GM19193 (cell line): ENCODE measurements around the gene VKORC1.

Experiments used
- POLR2A ChIP-seq: IDR thresholded peaks from 4 replicates; pipeline ENCODE4 v1.6.1; 2011; ENCODE audit not compliant: insufficient read depth, insufficient read length; ENCODE audit errors: extremely low read depth

Gene VKORC1

GRCh38 chr16:31094424-31095120 is at the start of gene VKORC1:
VKORC1 (minus strand) TSS chr16:31094797; CDS start chr16:31094729, 68 bp downstream.
- peak; percentile 68 for TF ChIP-seq POLR2A

GRCh38 chr16:31143694-31144148 is 49.1 kb upstream of the VKORC1 start:
- no peak for TF ChIP-seq POLR2A

GRCh38 chr16:31143011-31143693 is 48.6 kb upstream of the VKORC1 start:
- TF ChIP-seq POLR2A, result no peak

GRCh38 chr16:31142109-31143010 is 47.8 kb upstream of the VKORC1 start:
- no peak for TF ChIP-seq POLR2A

DNA sequence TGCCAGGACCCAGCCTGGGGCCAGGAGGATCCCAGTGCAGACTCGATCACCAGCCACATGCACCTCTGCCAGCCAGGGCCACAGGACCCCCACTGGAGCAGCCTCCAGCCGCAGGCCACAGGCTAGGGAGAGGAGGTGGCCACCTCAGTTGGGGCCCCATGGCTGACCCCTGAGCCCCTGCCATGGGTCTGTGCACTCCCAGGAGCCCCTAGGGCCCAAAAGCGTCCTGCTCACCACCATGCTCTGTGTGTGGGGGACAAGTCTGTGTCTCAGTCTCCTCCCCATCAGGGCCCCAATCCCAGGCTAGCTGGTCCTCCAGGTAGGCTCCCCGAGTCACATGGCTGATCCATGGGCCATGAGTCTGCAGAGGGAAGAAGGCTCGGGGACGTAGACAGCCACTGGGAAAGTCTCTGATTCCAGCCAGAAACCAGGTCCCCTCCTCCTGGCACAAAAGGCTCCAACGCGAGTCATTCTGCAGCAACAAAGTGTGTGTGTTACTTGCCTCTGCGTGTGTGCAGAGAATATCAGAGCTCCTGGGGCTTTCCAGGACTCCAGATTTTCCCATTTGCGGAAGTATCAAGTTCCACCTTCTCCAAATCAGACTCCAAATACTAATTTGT is 47.0 kb upstream of the VKORC1 start:
- no peak for TF ChIP-seq POLR2A

DNA sequence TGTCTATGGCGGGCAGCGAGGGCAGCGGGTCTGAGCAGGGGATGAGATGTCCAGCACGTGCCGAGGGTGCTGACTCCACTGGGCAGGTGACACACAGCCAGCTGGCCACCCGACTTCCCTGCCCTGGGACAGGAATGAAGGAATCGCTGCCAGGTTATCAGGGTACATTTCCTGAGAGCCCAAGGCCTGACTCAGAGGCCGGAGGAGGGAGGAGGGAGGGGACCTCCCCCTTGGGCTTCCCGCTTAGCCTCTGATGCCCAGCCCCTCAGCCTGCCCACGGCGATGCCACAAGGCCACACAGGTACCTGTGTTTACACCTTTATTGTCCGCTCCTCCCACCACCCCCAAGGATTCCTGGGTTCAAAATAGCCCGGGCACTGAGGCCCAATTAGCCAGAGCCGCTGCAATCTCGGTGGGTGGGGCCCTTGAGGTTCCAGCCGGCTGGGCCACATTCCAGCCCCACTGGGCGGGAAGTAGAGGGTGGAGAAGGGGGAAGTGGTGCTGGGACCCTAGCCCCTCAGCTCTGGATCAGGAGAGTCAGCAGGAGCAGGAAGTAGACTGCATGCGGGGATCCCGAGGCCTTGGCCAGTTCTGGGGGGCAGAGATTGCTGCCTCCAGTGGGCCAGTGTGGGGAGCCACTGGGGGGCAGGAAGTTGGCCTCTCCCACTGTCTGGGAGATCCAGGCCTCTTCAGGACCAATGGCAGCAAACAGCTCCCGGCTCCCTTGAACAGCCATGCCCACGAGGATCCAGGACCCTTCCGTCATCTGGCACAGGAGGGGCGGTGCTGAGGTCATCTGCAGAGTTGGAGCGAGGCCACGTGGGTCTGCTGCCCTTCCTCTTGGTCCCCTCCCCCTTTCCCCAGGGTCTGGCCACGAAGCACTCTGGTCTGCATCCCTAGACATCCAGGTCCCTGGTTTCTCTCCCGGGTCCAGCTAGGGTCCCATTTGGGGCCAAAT is 44.3 kb upstream of the VKORC1 start:
- no peak for TF ChIP-seq POLR2A

GRCh38 chr16:31136287-31136662 is 41.7 kb upstream of the VKORC1 start:
- TF ChIP-seq POLR2A, result no peak

- TF ChIP-seq POLR2A, result no peak
Measured at GRCh38 chr16:31135535-31136286, 41.1 kb upstream of the VKORC1 start, which contains the start of gene PRSS8. PRSS8 (minus strand) TSS chr16:31135727; CDS start chr16:31135498, 229 bp downstream.

GRCh38 chr16:31134625-31135534 is 40.3 kb upstream of the VKORC1 start:
- TF ChIP-seq POLR2A, result no peak

GRCh38 chr16:31134091-31134571 is 39.5 kb upstream of the VKORC1 start:
- no peak for TF ChIP-seq POLR2A

- no peak for TF ChIP-seq POLR2A
Measured at GRCh38 chr16:31133046-31133501, 38.5 kb upstream of the VKORC1 start.

- no peak for TF ChIP-seq POLR2A
Measured at GRCh38 chr16:31132303-31132979, 37.8 kb upstream of the VKORC1 start.

DNA sequence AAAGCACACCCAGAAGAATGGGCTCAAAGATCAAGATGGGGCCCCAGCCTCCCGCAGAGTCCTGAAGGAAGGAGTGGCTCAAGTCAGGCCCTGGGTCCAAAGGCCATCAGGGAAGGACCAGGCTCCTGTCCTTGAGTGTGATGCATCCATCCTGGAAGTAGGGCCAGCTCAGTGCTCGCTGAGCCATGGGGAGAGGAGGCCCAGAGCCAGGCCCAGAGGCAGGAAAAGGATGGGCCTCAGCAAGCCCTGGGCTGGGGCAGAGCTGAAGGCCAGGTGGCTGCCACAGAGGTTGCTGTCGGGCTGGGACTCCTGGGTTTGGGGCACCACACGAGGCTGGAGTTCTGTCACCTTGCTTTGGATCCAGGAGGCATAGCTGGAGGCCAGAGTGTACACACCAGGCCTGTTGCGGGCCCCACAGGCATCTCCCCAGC is 37.3 kb upstream of the VKORC1 start:
- no peak for TF ChIP-seq POLR2A
